CD8-positive, alpha-beta memory T cell (primary cell): Measurements from ENCODE around the gene CCDC182. TPM values are rescaled to one million over a fixed set of nuclear protein-coding genes. Genes with fewer than 3 reads are reported as not detected.
A peak's percentile ranks its signal among the peaks of the same experiment; 100 is the strongest.

ENCODE experiments used
- CTCF ChIA-PET: fragments of 350-600 bp; sonication (Branson Sonifier 250); formaldehyde crosslinking; loops from one replicate; lab custom pipeline; 2021; ENCODE audit warnings: antibody characterized with exemption; lab: Charles Lee
- POLR2A ChIA-PET: fragments of 350-600 bp; sonication (Branson Sonifier 250); formaldehyde crosslinking; loops from one replicate; lab custom pipeline; 2021; ENCODE audit warnings: antibody characterized with exemption; lab: Charles Lee
- DNase-seq, 5 donors: peaks; one replicate each; pipeline versions ENCODE4 v3.0.0 to v3.0.0-alpha.2; 2020 to 2022; ENCODE audit warnings: mixed read lengths in 1 of 5
- H3K27ac ChIP-seq: one replicate; pipeline ENCODE4 v1.7.0; 2013; ENCODE audit warnings: low read depth, mild to moderate bottlenecking, low read length, moderate library complexity
- H3K27me3 ChIP-seq: 2 replicates; pipeline ENCODE4 v1.7.0; 2013; ENCODE audit warnings: low read length, mild to moderate bottlenecking; ENCODE audit not compliant: insufficient read depth, poor library complexity, severe bottlenecking
- H3K36me3 ChIP-seq: 2 replicates; pipeline ENCODE4 v1.7.0; 2013; ENCODE audit warnings: mild to moderate bottlenecking, low read length, moderate library complexity; ENCODE audit not compliant: insufficient read depth
- H3K4me1 ChIP-seq: 2 replicates; pipeline ENCODE4 v1.7.0; 2013; ENCODE audit warnings: mild to moderate bottlenecking, low read length, moderate library complexity; ENCODE audit not compliant: insufficient read depth
- H3K4me3 ChIP-seq: 2 replicates; pipeline ENCODE4 v1.7.0; 2013; ENCODE audit warnings: mild to moderate bottlenecking, low read length
- H3K9me3 ChIP-seq: 2 replicates; pipeline ENCODE4 v1.7.0; 2013; ENCODE audit warnings: mild to moderate bottlenecking, low read length
- H3K27ac Mint-ChIP-seq, 8 donors: one replicate each; pipeline ENCODE4 v1.8.0; 2020 to 2021; ENCODE audit warnings: mixed read lengths in 8 of 8, mild to moderate bottlenecking in 6 of 8, inconsistent platforms in 3 of 8, moderate library complexity in 3 of 8
- H3K27me3 Mint-ChIP-seq, 2 donors: one replicate each; pipeline ENCODE4 v1.8.0; 2020 to 2021; ENCODE audit warnings: mixed read lengths in 2 of 2, mild to moderate bottlenecking in 1 of 2, moderate library complexity in 1 of 2
- H3K36me3 Mint-ChIP-seq, 3 donors: one replicate each; pipeline ENCODE4 v1.8.0; 2020 to 2021; ENCODE audit warnings: mixed read lengths in 3 of 3, inconsistent platforms in 1 of 3, mild to moderate bottlenecking in 1 of 3
- H3K4me1 Mint-ChIP-seq, 3 donors: one replicate each; pipeline ENCODE4 v1.8.0; 2020 to 2021; ENCODE audit warnings: mixed read lengths in 3 of 3, inconsistent platforms in 1 of 3, mild to moderate bottlenecking in 1 of 3
- H3K4me3 Mint-ChIP-seq, 7 donors: one replicate each; pipeline ENCODE4 v1.8.0; 2020 to 2021; ENCODE audit warnings: mixed read lengths in 7 of 7, mild to moderate bottlenecking in 6 of 7, moderate library complexity in 4 of 7, inconsistent platforms in 2 of 7
- H3K9me3 Mint-ChIP-seq, 5 donors: one replicate each; pipeline ENCODE4 v1.8.0; 2020 to 2022; ENCODE audit warnings: mixed read lengths in 5 of 5, mild to moderate bottlenecking in 3 of 5, moderate library complexity in 2 of 5, inconsistent platforms in 1 of 5
- polyA plus RNA-seq: library from polyadenylated mRNA; unstranded; fragments of 300-500 nt; fragmentation: Illumina TruSeq; gene quantifications from one replicate; pipeline ENCODE4 v1.2.3, GENCODE V29; 2021
- total RNA-seq, 2 experiments: library from RNA; stranded (reverse); gene quantifications; one replicate each; pipeline ENCODE4 v1.2.3, GENCODE V29; 2021

Gene CCDC182
- total and polyA plus RNA-seq, 3 experiments from 2014 or later: not detected

DNA sequence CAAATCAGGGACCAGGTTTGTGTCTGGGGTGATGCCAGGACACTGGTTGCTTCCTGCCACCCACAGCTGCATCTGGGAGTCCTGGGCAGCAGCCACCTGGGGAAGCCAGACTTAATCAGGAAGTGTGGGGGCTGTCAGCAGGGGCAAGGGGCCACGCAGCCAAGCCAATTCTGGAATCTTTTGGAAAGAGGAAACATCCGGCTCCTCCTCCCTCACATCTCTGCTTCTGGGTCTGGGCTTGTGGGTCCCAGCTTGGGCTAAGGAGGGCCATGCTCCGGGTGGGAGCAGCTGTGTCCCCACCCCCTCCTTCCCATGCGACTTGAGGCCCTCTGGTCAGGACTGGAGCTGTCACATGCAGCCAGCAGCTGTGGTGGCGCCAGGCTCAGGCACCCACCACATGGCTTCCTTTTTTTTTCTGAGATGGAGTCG is 37.0 kb upstream of the CCDC182 start:
- H3K36me3 ChIP-seq: no peaks in the 10 kb centered on the region
- Mint-ChIP-seq H3K4me3 (no peak overlapping the region), H3K27me3 (peaks cover 8 to 40% of the 10 kb centered on the region in 2 donors), H3K4me1 (peaks cover 0 to 2% (median 0%) of the 10 kb centered on the region in 3 donors), H3K27ac (no peak overlapping the region), H3K9me3 (no peaks in the 10 kb centered on the region), H3K36me3 (no peaks in the 10 kb centered on the region)
- H3K4me1 ChIP-seq: peaks cover 8% of the 10 kb centered on the region
- H3K27ac ChIP-seq: no peak overlapping the region
- no peak for DNase-seq
- CTCF ChIA-PET: interaction anchor here (1.3 to 3.2 kb wide), 3 partner anchors 9 to 20 kb away, joined by 3 to 9 read pairs (median 6); no protein-coding TSS in a partner anchor
- POLR2A ChIA-PET: no interaction called here
- peaks cover 6% of the 10 kb centered on the region for H3K27me3 ChIP-seq
- no peaks in the 10 kb centered on the region for H3K9me3 ChIP-seq
- H3K4me3 ChIP-seq: no peak overlapping the region

DNA sequence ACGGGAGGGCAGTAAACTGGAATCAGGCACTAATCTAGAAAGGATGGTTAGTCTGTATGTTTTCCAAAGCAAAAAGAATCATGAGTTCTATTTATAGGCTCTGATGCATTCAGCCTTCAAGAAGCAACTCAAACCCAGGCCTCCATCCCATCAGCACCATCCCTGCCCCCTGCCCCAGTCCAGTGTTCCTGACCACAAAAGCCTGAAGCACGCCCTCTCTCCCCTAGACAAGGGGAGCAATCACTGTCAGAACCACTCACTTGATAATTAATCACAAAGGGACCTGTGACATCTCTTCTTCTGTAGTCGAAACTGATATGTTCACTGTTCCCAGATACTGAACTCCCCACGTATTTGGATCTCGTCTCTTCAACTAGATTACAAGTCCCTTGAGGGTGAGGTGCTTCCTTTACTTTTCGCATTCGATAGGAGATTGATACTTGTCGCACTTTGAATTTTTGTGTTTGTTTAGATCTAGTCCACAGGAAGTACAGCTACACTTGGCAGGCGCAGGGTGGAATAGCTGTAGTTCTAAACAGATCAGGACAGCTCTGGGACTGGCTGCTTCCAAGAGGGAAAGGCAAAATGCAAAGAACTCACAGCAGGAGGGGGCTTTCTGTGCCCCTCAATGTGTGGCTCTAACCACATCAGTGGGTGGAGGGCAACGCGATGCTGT is 36.4 kb upstream of the CCDC182 start:
- peaks cover 13 to 35% of the 10 kb centered on the region in 2 donors for H3K27me3 Mint-ChIP-seq
- H3K36me3 Mint-ChIP-seq: no peaks in the 10 kb centered on the region
- POLR2A ChIA-PET: no interaction called here
- H3K27ac Mint-ChIP-seq: peak overlapping the region in 2 of 8 donors; percentile 13 to 93
- peaks cover 8% of the 10 kb centered on the region for H3K4me1 ChIP-seq
- peaks cover 6% of the 10 kb centered on the region for H3K27me3 ChIP-seq
- H3K27ac ChIP-seq: no peak overlapping the region
- DNase-seq: no peak
- no peaks in the 10 kb centered on the region for H3K9me3 Mint-ChIP-seq
- no peaks in the 10 kb centered on the region for H3K36me3 ChIP-seq
- H3K4me1 Mint-ChIP-seq: peaks cover 0 to 2% (median 0%) of the 10 kb centered on the region in 3 donors
- no peak overlapping the region for H3K4me3 ChIP-seq
- no peak overlapping the region for H3K4me3 Mint-ChIP-seq
- no peaks in the 10 kb centered on the region for H3K9me3 ChIP-seq
- CTCF ChIA-PET: interaction anchor here (1.2 to 2.1 kb wide), 3 partner anchors 8 to 19 kb away, joined by 3 to 6 read pairs (median 4); no protein-coding TSS in a partner anchor

DNA sequence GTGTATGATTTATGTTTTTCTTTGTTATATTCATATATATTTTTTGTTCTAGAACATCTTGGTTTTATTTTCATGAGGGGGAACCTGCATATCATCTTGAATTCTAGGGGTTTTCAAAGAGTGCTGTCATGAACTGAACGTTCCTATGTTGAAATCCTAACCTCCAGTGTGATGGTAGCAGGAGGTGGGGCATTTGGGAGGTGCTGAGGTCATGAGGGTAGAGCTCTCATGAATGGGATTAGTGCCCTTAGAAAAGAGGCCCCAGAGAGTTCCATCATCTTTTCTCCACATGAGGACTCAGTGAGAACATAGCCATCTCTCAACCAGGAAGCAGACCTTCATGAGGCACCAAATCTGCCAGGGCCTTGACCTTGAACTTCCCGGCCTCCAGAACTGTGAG is 34.6 kb upstream of the CCDC182 start:
- Histone ChIP-seq H3K4me1 (peaks cover 8% of the 10 kb centered on the region), H3K4me3 (no peak overlapping the region), H3K36me3 (no peaks in the 10 kb centered on the region), H3K27me3 (peaks cover 6% of the 10 kb centered on the region), H3K27ac (no peak overlapping the region), H3K9me3 (no peaks in the 10 kb centered on the region)
- no peaks in the 10 kb centered on the region for H3K36me3 Mint-ChIP-seq
- H3K27ac Mint-ChIP-seq: no peak overlapping the region
- DNase-seq: no peak
- no peak overlapping the region for H3K4me3 Mint-ChIP-seq
- H3K9me3 Mint-ChIP-seq: no peaks in the 10 kb centered on the region
- H3K4me1 Mint-ChIP-seq: peaks cover 0 to 2% (median 0%) of the 10 kb centered on the region in 3 donors
- POLR2A ChIA-PET: no interaction called here
- CTCF ChIA-PET: no interaction called here
- peaks cover 16 to 44% of the 10 kb centered on the region in 2 donors for H3K27me3 Mint-ChIP-seq

DNA sequence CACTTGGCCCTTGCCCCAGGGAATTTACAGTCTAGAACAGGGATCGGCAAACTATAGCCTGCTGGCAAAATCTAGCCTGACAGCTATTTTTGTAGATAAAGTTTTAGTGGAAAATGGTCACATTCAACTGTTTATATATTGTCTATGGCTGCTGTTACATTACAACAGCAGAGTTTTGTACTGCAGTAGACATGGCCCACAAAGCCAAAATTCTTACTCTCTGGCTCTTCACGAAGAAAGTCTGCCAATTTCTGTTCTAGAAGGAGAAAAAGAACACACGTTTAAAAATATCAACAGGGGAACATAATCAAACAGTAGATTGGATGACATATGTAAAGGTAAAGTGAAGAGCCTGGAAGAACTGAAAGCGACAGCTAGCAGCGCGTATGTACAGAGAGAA is 33.2 kb upstream of the CCDC182 start:
- ChIA-PET CTCF (no interaction called here), POLR2A (no interaction called here)
- H3K9me3 Mint-ChIP-seq: no peaks in the 10 kb centered on the region

DNA sequence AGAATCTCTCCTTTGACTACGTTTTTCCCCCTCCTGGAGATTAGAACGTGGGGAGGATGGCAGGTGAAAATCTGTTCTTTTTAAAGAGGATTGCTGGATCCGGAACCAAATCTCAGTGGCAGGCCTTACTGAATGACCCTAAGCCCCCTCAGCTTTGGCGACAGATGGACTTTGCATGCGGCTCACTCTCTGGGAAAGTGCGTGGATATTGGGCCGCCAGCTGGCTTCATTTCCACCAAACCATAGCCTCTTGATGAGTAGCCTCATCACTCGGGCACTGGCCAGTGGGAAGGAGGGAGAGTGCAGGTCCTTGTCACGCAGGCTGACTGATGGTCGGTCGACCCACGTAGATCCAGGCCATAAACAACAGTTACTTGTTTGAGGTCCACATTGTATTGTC is 31.3 kb upstream of the CCDC182 start:
- H3K9me3 ChIP-seq: no peaks in the 10 kb centered on the region
- CTCF ChIA-PET: interaction anchor here (1.8 kb wide), 1 partner anchor 8 kb away, joined by 3 read pairs; no protein-coding TSS in a partner anchor

More for the DNA sequence above, 33.2 kb upstream of the CCDC182 start:
- Mint-ChIP-seq H3K4me1 (peaks cover 0 to 2% (median 0%) of the 10 kb centered on the region in 3 donors), H3K36me3 (no peaks in the 10 kb centered on the region), H3K27me3 (peaks cover 20 to 53% of the 10 kb centered on the region in 2 donors), H3K27ac (no peak overlapping the region), H3K4me3 (no peak overlapping the region)
- DNase-seq: no peak
- H3K36me3 ChIP-seq: no peaks in the 10 kb centered on the region
- peaks cover 6% of the 10 kb centered on the region for H3K27me3 ChIP-seq
- no peak overlapping the region for H3K4me3 ChIP-seq
- no peak overlapping the region for H3K27ac ChIP-seq
- H3K4me1 ChIP-seq: peaks cover 6% of the 10 kb centered on the region
- no peaks in the 10 kb centered on the region for H3K9me3 ChIP-seq

DNA sequence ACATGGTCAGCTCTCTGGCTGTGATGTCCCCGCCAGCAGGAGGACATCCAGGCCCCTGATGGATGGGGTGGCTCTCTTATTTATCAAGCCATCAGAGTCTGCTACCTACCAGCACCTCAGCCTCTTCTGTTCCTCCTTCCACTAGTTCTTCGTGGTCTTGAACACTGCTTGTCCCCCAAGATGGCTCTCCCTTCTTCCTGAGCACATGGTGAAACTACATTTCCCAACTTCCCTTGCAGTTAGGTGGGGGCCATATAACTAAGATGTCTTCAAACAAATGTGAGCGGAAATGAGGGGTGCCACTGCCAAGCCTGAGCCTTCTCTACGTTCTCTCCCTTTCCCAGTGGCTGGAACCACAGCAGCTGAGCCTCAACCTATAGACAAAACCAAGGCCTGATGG is 29.8 kb upstream of the CCDC182 start:
- H3K36me3 ChIP-seq: no peaks in the 10 kb centered on the region
- no peaks in the 10 kb centered on the region for H3K9me3 Mint-ChIP-seq
- no peaks in the 10 kb centered on the region for H3K27me3 ChIP-seq
- no peaks in the 10 kb centered on the region for H3K36me3 Mint-ChIP-seq
- H3K27me3 Mint-ChIP-seq: peaks cover 27 to 69% of the 10 kb centered on the region in 2 donors
- no peaks in the 10 kb centered on the region for H3K9me3 ChIP-seq
- H3K4me1 ChIP-seq: no peaks in the 10 kb centered on the region
- no peak overlapping the region for H3K4me3 Mint-ChIP-seq
- no peak overlapping the region for H3K27ac ChIP-seq
- no peak overlapping the region for H3K27ac Mint-ChIP-seq
- H3K4me3 ChIP-seq: no peak overlapping the region
- no peaks in the 10 kb centered on the region for H3K4me1 Mint-ChIP-seq
- CTCF ChIA-PET: interaction anchor here (1.8 kb wide), 1 partner anchor 9 kb away, joined by 3 read pairs; no protein-coding TSS in a partner anchor
- POLR2A ChIA-PET: no interaction called here
- DNase-seq: no peak

More for the DNA sequence above, 31.3 kb upstream of the CCDC182 start:
- Histone ChIP-seq H3K27ac (no peak overlapping the region), H3K36me3 (no peaks in the 10 kb centered on the region), H3K4me3 (no peak overlapping the region), H3K27me3 (no peaks in the 10 kb centered on the region), H3K4me1 (no peaks in the 10 kb centered on the region)
- Mint-ChIP-seq H3K4me3 (no peak overlapping the region), H3K36me3 (no peaks in the 10 kb centered on the region), H3K9me3 (no peaks in the 10 kb centered on the region), H3K27ac (no peak overlapping the region), H3K4me1 (no peaks in the 10 kb centered on the region), H3K27me3 (peaks cover 29 to 64% of the 10 kb centered on the region in 2 donors)
- POLR2A ChIA-PET: no interaction called here
- no peak for DNase-seq

DNA sequence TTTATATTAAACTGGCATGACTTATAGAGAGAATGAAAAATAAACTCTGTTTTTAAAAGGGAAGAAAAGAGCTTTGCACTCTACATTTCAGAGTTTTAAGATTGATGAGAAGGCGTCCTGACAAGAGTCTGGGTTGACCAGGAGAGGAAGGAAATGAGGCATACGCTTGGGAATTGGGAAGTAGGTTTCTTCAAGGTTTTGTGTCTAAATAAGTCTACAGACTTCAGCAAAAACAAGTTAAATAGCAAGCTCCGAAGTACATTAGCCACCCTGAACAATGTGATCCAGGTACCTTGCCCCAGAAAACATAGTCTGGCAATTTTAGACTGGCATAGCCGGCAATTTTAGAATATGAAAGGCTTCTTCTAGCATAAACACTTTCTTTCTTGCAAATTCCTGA is 28.5 kb upstream of the CCDC182 start:
- Histone ChIP-seq H3K36me3 (no peaks in the 10 kb centered on the region), H3K4me1 (no peaks in the 10 kb centered on the region), H3K27ac (no peak overlapping the region), H3K27me3 (no peaks in the 10 kb centered on the region), H3K9me3 (no peaks in the 10 kb centered on the region), H3K4me3 (no peak overlapping the region)
- H3K9me3 Mint-ChIP-seq: no peaks in the 10 kb centered on the region
- no peak overlapping the region for H3K4me3 Mint-ChIP-seq
- H3K4me1 Mint-ChIP-seq: no peaks in the 10 kb centered on the region
- ChIA-PET CTCF (interaction anchor here (1.2 kb wide), 1 partner anchor 9 kb away, joined by 3 read pairs; no protein-coding TSS in a partner anchor), POLR2A (no interaction called here)
- DNase-seq: no peak
- no peak overlapping the region for H3K27ac Mint-ChIP-seq
- no peaks in the 10 kb centered on the region for H3K36me3 Mint-ChIP-seq
- peaks cover 26 to 66% of the 10 kb centered on the region in 2 donors for H3K27me3 Mint-ChIP-seq

DNA sequence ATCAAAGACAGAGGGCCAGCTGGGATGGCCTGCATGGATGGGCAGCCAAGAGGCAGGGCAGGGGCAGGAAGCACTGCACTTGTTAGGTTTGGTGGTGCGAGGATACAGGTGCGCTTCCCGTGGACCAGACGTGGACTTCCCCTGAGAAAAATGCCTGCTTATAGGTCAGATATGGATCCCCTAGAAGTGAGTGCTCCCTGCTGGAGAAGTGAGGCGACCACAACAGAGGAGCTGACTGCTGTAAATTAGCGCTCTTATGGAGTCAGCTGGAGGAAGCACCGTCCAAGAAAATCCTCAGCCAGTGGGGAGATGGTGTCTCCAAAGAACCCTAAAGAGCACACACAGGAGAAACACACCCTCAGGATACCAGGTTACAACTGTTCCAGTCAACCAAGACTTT is 27.7 kb upstream of the CCDC182 start:
- H3K4me3 ChIP-seq: no peak overlapping the region
- no peaks in the 10 kb centered on the region for H3K4me1 ChIP-seq
- no peaks in the 10 kb centered on the region for H3K36me3 ChIP-seq
- DNase-seq: no peak
- H3K27me3 Mint-ChIP-seq: peaks cover 24 to 65% of the 10 kb centered on the region in 2 donors
- no peaks in the 10 kb centered on the region for H3K4me1 Mint-ChIP-seq
- H3K9me3 Mint-ChIP-seq: no peaks in the 10 kb centered on the region
- POLR2A ChIA-PET: no interaction called here
- no peak overlapping the region for H3K4me3 Mint-ChIP-seq
- H3K36me3 Mint-ChIP-seq: no peaks in the 10 kb centered on the region
- no peaks in the 10 kb centered on the region for H3K27me3 ChIP-seq
- CTCF ChIA-PET: interaction anchor here (1.2 to 3.0 kb wide), 2 partner anchors 10 to 11 kb away, joined by 3 to 9 read pairs; no protein-coding TSS in a partner anchor
- H3K9me3 ChIP-seq: no peaks in the 10 kb centered on the region
- no peak overlapping the region for H3K27ac Mint-ChIP-seq
- H3K27ac ChIP-seq: no peak overlapping the region
